ENCODE measurements around the gene ATP7B. TPM values are rescaled to one million over a fixed set of nuclear protein-coding genes. Genes with fewer than 3 reads are reported as not detected.

The ATP7B gene
- 1.1 and 2.3 TPM in 2 replicates for total RNA-seq

GRCh38 chr13:52010890-52011631 lies at the start of gene ATP7B:
Gene ATP7B (minus strand): TSS chr13:52011450. CDS start chr13:52011337, 113 bp downstream.

GRCh38 chr13:52024481-52024880 lies 13.2 kb upstream of the ATP7B start, which contains the start of gene UTP14C:
Gene UTP14C (plus strand): TSS chr13:52024691. CDS start chr13:52028805, 4,114 bp downstream.

GRCh38 chr13:52011632-52012511 lies 622 bp upstream of the ATP7B start, which contains the start of gene ALG11:
Gene ALG11 (plus strand): TSS chr13:52012398. CDS start chr13:52012419, 21 bp downstream.

Other genes starting within 250 kb of the ATP7B start
- 4.2 and 4.3 TPM in 2 replicates for gene DHRS12, start 207.3 kb downstream of the ATP7B start, total RNA-seq
- gene TMEM272, start 166.3 kb downstream of the ATP7B start, total RNA-seq: not detected in 2 replicates
- not detected in 2 replicates for gene CCDC70, start 149.5 kb downstream of the ATP7B start, total RNA-seq
- gene ALG11, start 948 bp upstream of the ATP7B start, total RNA-seq: 16.5 and 22.3 TPM in 2 replicates
- gene UTP14C, start 13.2 kb upstream of the ATP7B start, total RNA-seq: 14.6 and 15.9 TPM in 2 replicates
- gene NEK5, start 117.6 kb upstream of the ATP7B start, total RNA-seq: 0.28 and 0.83 TPM in 2 replicates
- gene NEK3, start 148.1 kb upstream of the ATP7B start, total RNA-seq: 7.5 and 10.0 TPM in 2 replicates